CD4-positive, alpha-beta T cell treated with Interleukin-4 for 4 hours (primary cell): ENCODE measurements around the gene NDUFA13.
A peak's percentile ranks its signal among the peaks of the same experiment; 100 is the strongest.

Experiments used
- DNase-seq: peaks from one replicate; pipeline ENCODE4 v3.0.0-alpha.2; 2020

NDUFA13 gene

GRCh38 chr19:19489804-19490204 is 26.2 kb upstream of the NDUFA13 start:
- DNase-seq, result no peak

- peak; percentile 83 for DNase-seq
Measured at GRCh38 chr19:19490214-19490968, 25.6 kb upstream of the NDUFA13 start.

DNA sequence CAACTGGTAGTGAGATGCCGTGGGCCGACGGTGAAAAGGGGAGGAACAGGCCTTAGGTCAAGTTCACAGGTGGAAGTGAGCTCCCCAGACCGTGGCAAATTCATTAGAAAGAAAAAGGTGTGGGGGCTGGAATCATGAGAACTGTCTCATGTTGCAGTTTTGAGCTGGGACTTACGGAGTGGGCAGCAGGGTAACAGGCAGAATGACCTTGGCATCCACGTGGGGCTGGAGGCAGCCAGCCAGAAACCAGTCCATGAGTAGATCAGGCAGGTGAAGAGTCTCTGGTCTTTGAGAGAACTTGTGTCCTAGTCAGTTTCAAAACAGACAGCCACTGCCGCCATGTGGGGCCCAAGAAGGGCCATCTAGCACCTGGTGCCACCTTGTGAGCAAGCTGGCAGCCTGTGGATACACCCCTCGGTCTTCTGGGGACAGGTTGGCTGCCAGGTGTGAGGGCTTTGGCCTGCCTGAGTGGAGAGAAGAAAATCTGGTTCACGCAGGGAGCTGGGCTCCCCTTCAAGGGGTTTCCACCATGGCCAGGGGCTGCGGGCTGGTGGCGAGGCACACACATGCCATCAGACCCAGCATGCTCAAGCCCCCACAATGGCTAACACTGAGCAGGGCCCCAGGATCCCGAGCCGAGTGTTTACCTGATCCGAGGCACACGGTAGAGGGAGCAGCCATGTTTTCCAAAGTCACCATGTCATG is 24.6 kb upstream of the NDUFA13 start:
- DNase-seq, result no peak

DNA sequence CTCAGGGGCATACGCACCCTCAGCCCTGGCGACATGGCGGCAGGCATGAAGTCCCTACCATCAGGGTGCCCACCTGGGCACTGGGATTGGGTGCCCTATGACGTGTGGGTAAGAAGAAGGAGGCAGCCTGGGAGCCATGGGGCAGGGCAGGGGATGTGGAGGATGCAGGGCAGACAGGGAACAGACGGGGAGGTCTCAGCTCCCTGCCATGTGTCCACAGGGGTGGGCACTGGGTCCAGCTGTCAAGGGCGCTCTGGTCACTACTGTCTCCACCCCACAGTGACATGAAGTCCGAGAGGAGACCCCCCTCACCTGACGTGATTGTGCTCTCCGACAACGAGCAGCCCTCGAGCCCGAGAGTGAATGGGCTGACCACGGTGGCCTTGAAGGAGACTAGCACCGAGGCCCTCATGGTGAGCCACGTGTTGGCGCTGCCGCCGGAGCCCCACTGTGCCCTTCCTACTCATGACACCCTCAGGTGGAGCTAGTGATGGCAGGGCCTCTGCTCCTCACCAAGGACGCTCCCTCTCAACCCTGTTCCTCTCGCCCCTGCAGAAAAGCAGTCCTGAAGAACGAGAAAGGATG is 23.9 kb upstream of the NDUFA13 start:
- DNase-seq, result no peak

GRCh38 chr19:19493841-19494546 is 22.0 kb upstream of the NDUFA13 start:
- no peak for DNase-seq

DNA sequence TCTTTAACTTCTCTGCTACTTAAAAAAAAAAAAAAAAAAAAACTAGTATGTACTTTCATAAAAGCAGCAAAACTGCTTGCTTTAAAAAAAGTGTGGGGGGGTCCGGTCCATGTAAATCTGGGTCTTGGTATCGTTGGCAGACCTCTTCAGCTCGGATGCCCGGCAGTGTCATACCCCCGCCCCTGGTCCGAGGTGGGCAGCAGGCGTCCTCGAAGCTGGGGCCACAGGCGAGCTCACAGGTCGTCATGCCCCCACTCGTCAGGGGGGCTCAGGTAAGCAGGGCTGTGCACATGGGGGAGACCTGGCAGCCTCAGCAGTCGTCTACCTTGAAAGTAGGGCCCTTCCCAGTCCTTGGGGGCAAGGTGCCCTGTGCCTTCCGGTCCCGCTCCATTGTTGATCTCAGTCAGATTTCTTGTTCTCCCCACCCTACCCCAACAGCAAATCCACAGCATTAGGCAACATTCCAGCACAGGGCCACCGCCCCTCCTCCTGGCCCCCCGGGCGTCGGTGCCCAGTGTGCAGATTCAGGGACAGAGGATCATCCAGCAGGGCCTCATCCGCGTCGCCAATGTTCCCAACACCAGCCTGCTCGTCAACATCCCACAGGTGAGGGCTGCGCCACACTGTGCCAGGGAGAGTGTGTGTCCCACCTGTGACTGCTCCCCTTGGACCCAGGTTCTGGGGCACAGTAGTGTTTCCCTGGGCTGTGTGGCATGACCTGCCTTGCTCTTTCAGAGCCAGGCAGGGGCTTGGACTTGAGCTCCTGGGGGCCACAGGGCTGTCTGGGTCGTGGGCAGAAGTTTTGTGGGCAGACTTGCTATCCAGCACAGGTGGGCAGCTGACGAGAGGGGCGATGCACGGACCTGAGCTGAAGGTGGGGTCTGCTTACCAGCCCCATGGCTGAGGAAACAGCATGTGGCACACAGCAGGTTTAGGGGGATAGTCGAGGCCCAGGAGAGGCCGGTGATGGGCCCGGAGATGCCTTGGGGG is 20.1 kb upstream of the NDUFA13 start:
- DNase-seq, result no peak

- DNase-seq, result no peak
Measured at GRCh38 chr19:19498255-19498991, 17.6 kb upstream of the NDUFA13 start.

DNA sequence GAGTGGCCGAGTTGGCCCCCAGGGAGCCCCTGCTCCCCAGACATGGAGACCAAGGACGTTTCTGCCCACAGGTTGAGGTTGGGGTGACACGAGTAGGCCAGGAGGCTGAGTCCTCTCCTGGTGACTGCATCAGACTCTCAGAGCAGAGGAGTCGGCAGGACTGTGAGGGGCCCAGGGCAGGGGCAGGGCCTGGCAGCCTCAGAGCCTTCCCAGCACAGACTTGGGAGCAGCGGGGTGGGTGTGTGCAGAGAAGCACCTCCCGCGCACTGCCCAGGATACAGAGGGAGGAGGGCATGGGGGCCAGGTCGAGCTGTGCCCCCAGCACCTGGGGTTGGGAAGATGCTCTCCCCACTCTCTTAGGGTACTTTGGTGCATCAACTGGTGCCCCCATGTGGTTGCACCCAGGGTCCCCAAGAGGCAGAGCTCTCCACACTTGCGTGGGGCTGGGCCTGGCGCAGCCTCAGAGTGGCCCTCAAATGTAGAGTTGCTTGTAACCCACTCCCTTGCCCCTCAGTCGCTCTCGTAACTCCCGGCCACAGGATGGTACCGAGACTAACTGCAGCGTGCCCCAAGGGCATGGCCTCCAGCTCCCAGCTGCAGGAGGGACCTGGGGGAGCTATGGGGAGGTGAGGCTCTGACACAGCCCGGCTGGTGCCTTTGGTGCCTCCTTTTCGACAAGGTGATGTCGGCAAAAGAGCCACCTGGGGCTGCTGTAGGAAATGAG is 16.6 kb upstream of the NDUFA13 start:
- no peak for DNase-seq

GRCh38 chr19:19500975-19501644 is 14.9 kb upstream of the NDUFA13 start:
- no peak for DNase-seq

DNA sequence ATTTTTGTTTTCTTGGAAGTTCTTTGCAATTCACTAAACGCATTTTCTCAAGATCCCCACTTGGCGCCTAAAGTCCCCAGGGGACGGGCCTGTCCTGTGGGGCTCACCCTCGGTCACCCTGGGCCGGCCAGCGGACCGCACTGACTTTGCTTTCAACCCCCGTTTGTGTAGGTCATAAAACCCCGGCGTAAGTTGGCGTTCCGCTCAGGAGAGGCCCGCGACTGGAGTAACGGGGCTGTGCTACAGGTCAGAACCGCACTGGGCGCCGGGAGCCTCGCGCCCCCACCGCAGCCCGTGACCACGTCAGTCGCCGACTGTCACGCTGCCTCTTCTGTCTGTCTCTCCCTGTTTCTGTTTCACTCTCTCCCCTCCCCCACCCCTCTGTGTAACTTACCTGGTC is 14.2 kb upstream of the NDUFA13 start:
- DNase-seq, result no peak

DNA sequence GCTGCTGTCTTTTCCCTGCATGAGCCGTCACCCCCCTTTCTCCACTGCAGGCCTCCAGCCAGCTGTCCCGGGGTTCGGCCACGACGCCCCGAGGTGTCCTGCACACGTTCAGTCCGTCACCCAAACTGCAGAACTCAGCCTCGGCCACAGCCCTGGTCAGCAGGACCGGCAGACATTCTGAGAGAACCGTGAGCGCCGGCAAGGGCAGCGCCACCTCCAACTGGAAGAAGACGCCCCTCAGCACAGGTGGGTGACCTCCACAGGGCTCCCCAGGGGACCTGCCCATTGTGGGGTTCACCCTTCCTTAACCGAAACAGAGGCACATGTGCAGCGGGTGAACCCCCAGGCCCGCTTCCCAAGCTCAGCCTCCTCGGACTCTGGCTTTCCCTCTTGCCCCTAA is 13.7 kb upstream of the NDUFA13 start:
- no peak for DNase-seq

DNA sequence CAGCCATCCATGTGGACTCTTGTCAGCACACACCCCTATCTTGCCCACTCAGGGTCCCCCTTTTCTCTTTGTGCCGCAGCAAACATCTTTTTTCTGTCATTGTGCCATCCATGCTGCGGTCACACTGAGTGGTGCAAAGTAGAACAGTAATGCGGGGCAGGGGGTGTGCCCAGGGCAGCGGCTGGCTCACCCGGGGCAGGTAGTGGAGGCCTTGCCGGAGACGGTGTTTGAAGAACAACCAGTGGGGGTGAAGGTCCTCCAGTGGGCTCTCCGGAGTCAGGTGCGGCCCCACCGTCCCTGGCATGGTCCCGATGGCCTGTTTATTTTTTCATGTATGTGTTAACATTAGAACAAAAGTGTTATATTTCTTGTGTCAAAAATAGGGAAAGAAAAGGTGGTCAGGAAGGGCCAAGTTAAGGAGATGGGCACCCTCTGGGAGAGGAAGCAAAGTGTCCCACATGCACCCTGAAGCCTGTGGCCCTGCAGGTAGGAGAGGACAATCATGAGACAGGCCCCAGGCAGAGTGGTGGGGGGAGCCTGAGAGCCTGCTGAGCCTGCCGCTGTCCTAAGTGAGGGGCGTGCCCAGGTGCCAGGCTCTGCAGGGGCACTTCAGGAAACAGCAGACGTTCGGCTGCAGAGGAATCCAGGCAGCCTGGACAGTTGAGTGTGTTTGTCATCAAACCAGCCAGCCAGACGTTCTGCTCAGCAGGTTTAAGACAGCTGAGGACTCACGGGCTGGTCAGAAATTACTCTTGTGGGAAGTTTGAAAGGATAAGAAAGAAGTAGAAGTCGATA is 13.0 kb upstream of the NDUFA13 start:
- DNase-seq, result no peak

DNA sequence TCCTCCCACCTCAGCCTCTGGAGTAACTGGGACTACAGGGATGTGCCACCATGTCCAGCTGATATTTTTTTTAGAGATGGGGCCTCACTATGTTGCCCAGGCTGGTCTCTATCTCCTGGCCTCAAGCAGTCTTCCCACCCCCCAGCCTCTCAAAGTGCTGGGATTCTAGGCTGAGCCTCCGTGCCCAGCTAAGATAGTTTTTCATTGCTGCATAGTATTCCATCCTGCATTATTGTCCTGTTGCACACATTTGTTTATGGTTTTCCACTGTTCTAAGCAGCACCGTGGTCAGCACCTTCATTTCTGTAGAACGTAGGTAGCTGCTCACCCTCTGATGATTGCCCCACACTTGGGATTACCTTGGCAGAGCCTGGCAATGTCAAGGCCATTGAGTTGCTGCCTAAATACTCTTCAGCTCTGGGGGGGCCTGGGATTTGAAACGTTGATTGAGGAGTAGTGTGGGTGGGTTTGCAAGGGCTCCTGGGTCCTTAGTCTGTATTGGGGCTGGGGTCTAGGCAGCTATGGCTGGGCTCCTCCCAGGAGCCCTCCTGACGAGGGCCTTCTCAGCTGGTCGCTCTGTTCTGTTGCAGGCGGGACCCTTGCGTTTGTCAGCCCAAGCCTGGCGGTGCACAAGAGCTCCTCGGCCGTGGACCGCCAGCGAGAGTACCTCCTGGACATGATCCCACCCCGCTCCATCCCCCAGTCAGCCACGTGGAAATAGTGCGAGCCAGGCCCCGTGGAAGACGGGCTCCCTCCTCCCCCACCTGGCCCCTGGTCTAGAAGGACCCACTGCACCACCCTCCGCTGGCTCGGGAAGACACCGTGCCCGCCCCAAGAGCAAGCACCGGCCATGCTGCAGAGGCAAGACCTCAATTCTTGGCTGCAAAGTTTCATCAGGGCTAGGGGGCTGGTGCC is 11.0 kb upstream of the NDUFA13 start:
- no peak for DNase-seq

DNA sequence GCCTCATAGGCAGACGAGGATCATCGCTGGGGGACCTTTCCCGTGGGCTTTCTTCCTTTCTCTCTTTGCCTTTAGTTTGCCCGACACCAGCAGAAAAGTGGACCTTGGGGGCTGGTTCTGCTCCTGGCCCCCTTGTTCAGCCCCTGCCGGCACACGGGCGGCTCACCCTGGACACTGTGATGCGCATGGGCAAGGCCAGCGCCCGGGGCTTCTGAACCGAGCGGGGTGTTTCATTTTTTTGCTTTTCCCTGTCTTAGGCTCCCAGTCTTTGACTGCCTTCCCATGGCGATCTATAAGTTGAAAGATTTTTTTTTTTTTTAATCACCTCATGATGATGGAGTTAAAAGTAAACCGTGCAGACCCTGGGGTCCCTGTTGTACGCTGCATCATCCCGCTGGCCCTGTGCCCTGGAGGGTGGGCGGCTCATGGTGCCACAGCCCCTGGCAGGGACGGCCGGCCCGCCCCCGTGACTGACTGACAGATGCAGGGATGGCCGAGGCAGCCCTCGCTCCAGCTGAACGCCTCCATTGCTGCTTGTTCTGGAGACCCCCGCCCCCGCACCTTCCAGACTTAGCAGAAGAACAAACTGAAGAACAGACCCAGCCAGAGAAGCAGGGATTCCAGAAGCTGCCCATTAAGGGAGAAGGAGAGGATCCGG is 10.2 kb upstream of the NDUFA13 start:
- no peak for DNase-seq

DNA sequence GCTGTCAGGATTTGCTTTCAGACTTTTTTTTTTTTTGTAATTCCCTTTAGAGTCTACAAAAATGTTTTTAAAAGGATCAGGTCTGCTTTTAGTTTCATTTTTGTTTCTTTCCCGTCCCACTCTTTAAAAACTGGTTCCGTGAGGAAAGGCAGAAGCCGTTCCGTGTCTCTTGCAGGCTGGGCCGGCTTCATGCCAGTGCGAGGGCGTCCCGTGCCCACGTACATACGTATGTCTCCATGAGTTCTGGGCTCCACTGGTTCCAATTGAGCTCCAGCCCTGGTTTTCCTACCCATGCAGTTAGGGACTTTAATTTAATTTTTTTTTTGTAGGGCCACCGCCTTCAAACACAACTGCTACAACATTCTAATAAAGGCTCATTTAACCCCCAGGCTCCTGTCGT is 9.4 kb upstream of the NDUFA13 start:
- DNase-seq, result no peak

GRCh38 chr19:19507354-19507753 is 8.7 kb upstream of the NDUFA13 start:
- no peak for DNase-seq

DNA sequence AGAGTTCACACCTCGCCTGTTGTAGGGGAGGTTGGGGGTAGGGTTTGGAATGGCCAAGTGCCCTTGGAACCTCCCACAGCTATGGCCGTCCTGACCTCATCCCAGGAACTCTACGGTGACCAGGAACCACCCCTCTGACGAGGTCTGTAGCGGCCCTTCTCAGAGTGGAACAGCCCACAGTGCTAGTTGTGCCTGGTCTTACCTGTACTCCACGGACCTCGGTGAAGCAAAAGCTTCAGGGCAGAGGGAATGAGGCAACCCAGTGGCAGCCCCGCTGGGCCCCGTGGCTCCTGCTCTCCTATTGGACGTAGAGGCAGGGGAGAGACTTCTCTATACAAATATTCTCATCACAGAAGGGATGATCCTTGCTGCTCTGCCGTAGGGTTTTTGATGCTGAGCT is 7.8 kb upstream of the NDUFA13 start:
- DNase-seq, result no peak

DNA sequence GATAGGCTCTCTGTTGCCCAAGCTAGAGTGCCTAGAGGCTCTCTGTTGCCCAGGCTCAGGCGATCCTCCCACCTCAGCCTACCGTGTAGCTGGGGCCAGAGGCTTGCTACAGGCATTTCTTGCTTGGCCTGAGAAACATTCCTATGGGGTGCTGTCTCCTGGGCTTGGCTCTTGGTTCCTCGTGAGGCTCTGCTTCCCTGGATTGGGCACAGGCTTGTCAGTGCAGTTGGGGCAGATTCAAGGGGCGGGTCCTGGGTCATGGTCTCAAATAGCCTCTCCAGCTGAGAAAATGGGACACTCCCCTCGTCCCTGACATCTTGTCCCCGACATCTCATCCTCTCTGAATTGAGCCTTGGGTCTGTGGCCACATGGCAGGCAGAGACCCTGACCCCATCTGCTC is 5.6 kb upstream of the NDUFA13 start:
- DNase-seq, result no peak
